Central memory CD8-positive, alpha-beta T cell (primary cell): Measurements from ENCODE around the gene TTC23.

ENCODE experiments used
- ATAC-seq: fragments of 150-1000 bp; cut with Tn5 transposase; replicated peaks from 2 replicates; pipeline ENCODE4 v1.10.0; 2022; ENCODE audit warnings: mild to moderate bottlenecking, moderate FRiP score, moderate number of reproducible peaks; ENCODE audit not compliant: poor library complexity, severe bottlenecking; ENCODE audit errors: extremely low read depth
- DNase-seq, 2 donors: peaks; one replicate each; pipeline ENCODE4 v3.0.0; 2021; ENCODE audit warnings: low spot score in 2 of 2
- H3K27ac Mint-ChIP-seq: one replicate; pipeline ENCODE4 v1.8.0; 2022; ENCODE audit warnings: low read depth, mild to moderate bottlenecking, moderate library complexity, mixed read lengths
- H3K27me3 Mint-ChIP-seq: one replicate; pipeline ENCODE4 v1.8.0; 2022; ENCODE audit warnings: mixed read lengths
- H3K36me3 Mint-ChIP-seq: one replicate; pipeline ENCODE4 v1.8.0; 2022; ENCODE audit warnings: mild to moderate bottlenecking, moderate library complexity, mixed read lengths; ENCODE audit not compliant: insufficient read depth
- H3K4me1 Mint-ChIP-seq: one replicate; pipeline ENCODE4 v1.8.0; 2022; ENCODE audit warnings: mixed read lengths
- H3K4me3 Mint-ChIP-seq: one replicate; pipeline ENCODE4 v1.8.0; 2022; ENCODE audit warnings: mild to moderate bottlenecking, moderate library complexity, mixed read lengths
- H3K9me3 Mint-ChIP-seq: one replicate; pipeline ENCODE4 v1.8.0; 2022; ENCODE audit warnings: mixed read lengths

Gene TTC23

GRCh38 chr15:99124641-99125040, 124.7 kb downstream of the TTC23 start:
- Mint-ChIP-seq H3K27ac (no peak overlapping the region), H3K27me3 (peaks cover 9% of the 10 kb centered on the region), H3K9me3 (no peaks in the 10 kb centered on the region), H3K4me3 (no peak overlapping the region), H3K36me3 (peaks cover 2% of the 10 kb centered on the region), H3K4me1 (peaks cover under 1% of the 10 kb centered on the region)
- ATAC-seq: no peak
- DNase-seq: no peak

- ATAC-seq: no peak
- no peaks in the 10 kb centered on the region for H3K9me3 Mint-ChIP-seq
- H3K27ac Mint-ChIP-seq: no peak overlapping the region
- no peak overlapping the region for H3K4me3 Mint-ChIP-seq
- no peak for DNase-seq
- no peaks in the 10 kb centered on the region for H3K36me3 Mint-ChIP-seq
- no peaks in the 10 kb centered on the region for H3K4me1 Mint-ChIP-seq
- H3K27me3 Mint-ChIP-seq: peaks cover 9% of the 10 kb centered on the region
Observed at GRCh38 chr15:99123713-99124451, 125.5 kb downstream of the TTC23 start.

- Mint-ChIP-seq H3K4me1 (no peaks in the 10 kb centered on the region), H3K27ac (no peak overlapping the region)
Observed at GRCh38 chr15:99122831-99123712, 126.3 kb downstream of the TTC23 start.

GRCh38 chr15:99121691-99122410, 127.5 kb downstream of the TTC23 start:
- no peak overlapping the region for H3K4me3 Mint-ChIP-seq
- H3K27ac Mint-ChIP-seq: no peak overlapping the region
- ATAC-seq (no peak), DNase-seq (no peak)
- no peaks in the 10 kb centered on the region for H3K9me3 Mint-ChIP-seq
- H3K4me1 Mint-ChIP-seq: no peaks in the 10 kb centered on the region
- peaks cover 1% of the 10 kb centered on the region for H3K36me3 Mint-ChIP-seq
- peaks cover 9% of the 10 kb centered on the region for H3K27me3 Mint-ChIP-seq

More at GRCh38 chr15:99122831-99123712, 126.3 kb downstream of the TTC23 start:
- Mint-ChIP-seq H3K4me3 (no peak overlapping the region), H3K27me3 (peaks cover 9% of the 10 kb centered on the region), H3K9me3 (no peaks in the 10 kb centered on the region), H3K36me3 (no peaks in the 10 kb centered on the region)
- ATAC-seq (no peak), DNase-seq (no peak)

- H3K27ac Mint-ChIP-seq: no peak overlapping the region
Observed at GRCh38 chr15:99121207-99121606, 128.2 kb downstream of the TTC23 start.

GRCh38 chr15:99120050-99120777, 129.2 kb downstream of the TTC23 start:
- DNase-seq (no peak), ATAC-seq (no peak)
- Mint-ChIP-seq H3K36me3 (peaks cover 1% of the 10 kb centered on the region), H3K9me3 (no peaks in the 10 kb centered on the region), H3K27ac (no peak overlapping the region), H3K4me1 (no peaks in the 10 kb centered on the region), H3K27me3 (peaks cover 9% of the 10 kb centered on the region), H3K4me3 (peak overlapping the region; percentile 19)

More at GRCh38 chr15:99121207-99121606, 128.2 kb downstream of the TTC23 start:
- DNase-seq (no peak), ATAC-seq (no peak)
- Mint-ChIP-seq H3K36me3 (peaks cover 1% of the 10 kb centered on the region), H3K4me3 (no peak overlapping the region), H3K27me3 (peaks cover 9% of the 10 kb centered on the region), H3K4me1 (no peaks in the 10 kb centered on the region), H3K9me3 (no peaks in the 10 kb centered on the region)

- Mint-ChIP-seq H3K27me3 (peaks cover 9% of the 10 kb centered on the region), H3K36me3 (peaks cover 1% of the 10 kb centered on the region), H3K4me1 (no peaks in the 10 kb centered on the region), H3K27ac (no peak overlapping the region), H3K4me3 (no peak overlapping the region), H3K9me3 (no peaks in the 10 kb centered on the region)
- DNase-seq (no peak), ATAC-seq (no peak)
Observed at GRCh38 chr15:99118801-99119546, 130.4 kb downstream of the TTC23 start.

GRCh38 chr15:99118258-99118632, 131.1 kb downstream of the TTC23 start:
- Mint-ChIP-seq H3K27ac (no peak overlapping the region), H3K36me3 (peaks cover 4% of the 10 kb centered on the region), H3K4me1 (no peaks in the 10 kb centered on the region), H3K9me3 (no peaks in the 10 kb centered on the region), H3K4me3 (no peak overlapping the region), H3K27me3 (peaks cover 9% of the 10 kb centered on the region)
- ATAC-seq (no peak), DNase-seq (no peak)

- ATAC-seq (no peak), DNase-seq (no peak)
- Mint-ChIP-seq H3K4me1 (no peaks in the 10 kb centered on the region), H3K4me3 (no peak overlapping the region), H3K9me3 (no peaks in the 10 kb centered on the region), H3K27me3 (peaks cover 9% of the 10 kb centered on the region), H3K27ac (no peak overlapping the region), H3K36me3 (peaks cover 4% of the 10 kb centered on the region)
Observed at GRCh38 chr15:99117563-99118257, 131.7 kb downstream of the TTC23 start.

- no peaks in the 10 kb centered on the region for H3K4me1 Mint-ChIP-seq
- DNase-seq: no peak
- no peak overlapping the region for H3K4me3 Mint-ChIP-seq
- no peak for ATAC-seq
- H3K36me3 Mint-ChIP-seq: peaks cover 4% of the 10 kb centered on the region
- no peak overlapping the region for H3K27ac Mint-ChIP-seq
- no peaks in the 10 kb centered on the region for H3K9me3 Mint-ChIP-seq
- H3K27me3 Mint-ChIP-seq: peaks cover 9% of the 10 kb centered on the region
Observed at GRCh38 chr15:99117111-99117510, 132.3 kb downstream of the TTC23 start.
